ENCODE results near the gene ADD1. TPM values are rescaled to one million over a fixed set of nuclear protein-coding genes. Genes with fewer than 3 reads are reported as not detected.
A peak's percentile ranks its signal among the peaks of the same experiment; 100 is the strongest.

ADD1 gene
- total RNA-seq, 4 donors from 2014 or later, result 270 to 449 (median 327) TPM

DNA sequence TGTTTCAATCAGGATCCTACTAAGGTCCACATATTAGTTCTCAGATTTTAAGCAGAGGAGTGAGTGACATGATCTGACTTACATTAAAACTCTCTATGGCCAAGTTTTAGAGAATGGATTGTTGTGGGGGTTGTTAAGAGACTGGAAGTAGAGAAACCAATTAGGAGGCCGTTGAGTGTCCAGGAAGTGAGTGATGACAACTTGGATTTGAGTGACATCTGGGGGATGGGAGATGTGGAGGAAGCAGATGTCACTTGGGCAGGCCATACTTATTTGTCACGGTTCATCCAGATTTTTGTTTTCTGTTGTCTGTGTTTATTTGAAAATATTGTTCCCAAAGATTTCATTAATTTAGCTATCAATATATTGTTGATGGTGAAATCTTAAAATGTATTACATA is 28.3 kb downstream of the ADD1 start:
- peaks cover 0 to 95% (median 66%) of the 10 kb centered on the region in 4 donors for H3K4me1 ChIP-seq
- DNase-seq (ENCODE audit: low spot score in 2 of 2), result no peak
- peak overlapping the region in 1 of 4 donors; percentile 81 for H3K27ac ChIP-seq
- no peaks in the 10 kb centered on the region for H3K9me3 ChIP-seq
- H3K36me3 ChIP-seq, result peaks cover 0 to 11% (median 0%) of the 10 kb centered on the region in 3 donors
- TF ChIP-seq, protein P1, sequence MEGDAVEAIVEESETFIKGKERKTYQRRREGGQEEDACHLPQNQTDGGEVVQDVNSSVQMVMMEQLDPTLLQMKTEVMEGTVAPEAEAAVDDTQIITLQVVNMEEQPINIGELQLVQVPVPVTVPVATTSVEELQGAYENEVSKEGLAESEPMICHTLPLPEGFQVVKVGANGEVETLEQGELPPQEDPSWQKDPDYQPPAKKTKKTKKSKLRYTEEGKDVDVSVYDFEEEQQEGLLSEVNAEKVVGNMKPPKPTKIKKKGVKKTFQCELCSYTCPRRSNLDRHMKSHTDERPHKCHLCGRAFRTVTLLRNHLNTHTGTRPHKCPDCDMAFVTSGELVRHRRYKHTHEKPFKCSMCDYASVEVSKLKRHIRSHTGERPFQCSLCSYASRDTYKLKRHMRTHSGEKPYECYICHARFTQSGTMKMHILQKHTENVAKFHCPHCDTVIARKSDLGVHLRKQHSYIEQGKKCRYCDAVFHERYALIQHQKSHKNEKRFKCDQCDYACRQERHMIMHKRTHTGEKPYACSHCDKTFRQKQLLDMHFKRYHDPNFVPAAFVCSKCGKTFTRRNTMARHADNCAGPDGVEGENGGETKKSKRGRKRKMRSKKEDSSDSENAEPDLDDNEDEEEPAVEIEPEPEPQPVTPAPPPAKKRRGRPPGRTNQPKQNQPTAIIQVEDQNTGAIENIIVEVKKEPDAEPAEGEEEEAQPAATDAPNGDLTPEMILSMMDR (IDR thresholded peaks at IDR 0.05), result no peak
- TF ChIP-seq POLR2A (IDR thresholded peaks at IDR 0.05) (no peak), EP300 (IDR thresholded peaks at IDR 0.05) (no peak)
- no peaks in the 10 kb centered on the region for H3K27me3 ChIP-seq
- no peak overlapping the region for H3K4me3 ChIP-seq
- WGBS, 2 donors, result 27 to 37% methylated on average over 2 of the region's 2 CpGs

DNA sequence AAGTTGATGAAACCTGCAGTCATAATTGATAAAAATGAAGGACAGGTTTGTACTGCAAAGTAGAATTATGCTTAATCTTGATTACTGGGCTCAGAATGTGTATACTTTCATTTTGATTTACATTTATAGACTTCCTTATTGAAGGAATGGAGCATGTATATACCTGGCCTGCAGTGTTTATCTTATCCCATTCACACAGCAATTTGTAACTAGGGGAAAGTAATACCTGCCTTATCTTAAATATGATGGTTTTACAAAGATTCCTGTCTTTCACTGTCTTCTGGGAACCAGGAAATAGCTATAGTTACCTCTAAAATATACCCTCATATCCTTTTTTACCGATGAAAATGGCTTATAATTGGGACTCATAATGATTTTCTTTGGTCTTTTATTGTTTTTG is 29.7 kb downstream of the ADD1 start:
- WGBS, 2 donors, result 67 to 75% methylated on average over 1 of the region's 1 CpG
- H3K4me1 ChIP-seq, result peaks cover 0 to 95% (median 59%) of the 10 kb centered on the region in 4 donors

DNA sequence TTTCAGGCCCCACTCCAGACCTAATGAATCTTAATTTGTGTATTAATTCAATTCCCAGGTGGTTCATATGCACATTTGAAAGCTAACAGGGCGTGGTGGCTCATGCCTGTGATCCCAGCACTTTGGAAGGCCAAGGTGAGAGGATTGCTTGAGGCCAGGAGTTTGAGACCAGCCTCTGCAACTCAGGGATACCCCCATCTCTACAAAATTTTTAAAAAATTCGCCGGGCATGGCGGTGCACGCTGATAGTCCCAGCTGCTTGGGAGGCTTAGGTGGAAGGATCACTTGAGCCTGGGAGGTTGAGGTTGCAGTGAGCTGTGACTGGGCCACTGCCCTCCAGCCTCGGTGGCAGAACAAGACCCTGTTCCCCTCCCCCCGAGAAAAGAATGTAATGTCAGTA is 31.2 kb downstream of the ADD1 start:
- no peaks in the 10 kb centered on the region for H3K9me3 ChIP-seq
- no peak overlapping the region for H3K4me3 ChIP-seq
- peaks cover 0 to 86% (median 44%) of the 10 kb centered on the region in 4 donors for H3K4me1 ChIP-seq
- H3K36me3 ChIP-seq, result peaks cover 0 to 37% (median 0%) of the 10 kb centered on the region in 3 donors
- no peak for TF ChIP-seq EP300 (IDR thresholded peaks at IDR 0.05)
- no peak for TF ChIP-seq POLR2A (IDR thresholded peaks at IDR 0.05)
- TF ChIP-seq, protein P1 (IDR thresholded peaks at IDR 0.05), result no peak
- 84 to 86% methylated on average over 7 of the region's 7 CpGs for WGBS, 2 donors
- H3K27me3 ChIP-seq, result no peaks in the 10 kb centered on the region
- DNase-seq (ENCODE audit: low spot score in 2 of 2), result no peak
- H3K27ac ChIP-seq, result peak overlapping the region in 2 of 4 donors; percentile 56 to 81

More for the DNA sequence above, 29.7 kb downstream of the ADD1 start:
- Histone ChIP-seq H3K36me3 (peaks cover 0 to 22% (median 0%) of the 10 kb centered on the region in 3 donors), H3K4me3 (no peak overlapping the region), H3K27ac (peak overlapping the region in 3 of 4 donors; percentile 29 to 81 (median 56)), H3K27me3 (no peaks in the 10 kb centered on the region), H3K9me3 (no peaks in the 10 kb centered on the region)
- TF ChIP-seq, protein P1 (IDR thresholded peaks at IDR 0.05), result no peak
- TF ChIP-seq POLR2A (IDR thresholded peaks at IDR 0.05) (no peak), EP300 (IDR thresholded peaks at IDR 0.05) (no peak)
- DNase-seq (ENCODE audit: low spot score in 2 of 2), result no peak

DNA sequence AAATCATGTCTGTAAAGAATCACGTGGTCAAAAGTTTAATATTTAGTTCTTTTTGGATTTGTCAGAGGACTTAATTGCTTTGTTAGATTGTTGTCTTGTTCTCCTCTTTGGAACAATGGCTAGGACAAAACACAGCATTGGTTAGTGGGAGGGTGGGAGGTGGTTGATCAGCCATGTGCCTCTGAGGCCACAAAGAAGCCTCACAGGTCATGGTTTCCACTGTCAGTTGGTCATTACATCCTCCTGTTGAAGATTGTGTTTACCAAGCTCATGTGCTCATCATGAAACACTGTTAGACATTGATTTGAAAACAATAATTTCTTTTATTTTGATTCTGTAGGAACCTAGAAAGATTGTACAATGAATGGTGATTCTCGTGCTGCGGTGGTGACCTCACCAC is 31.9 kb downstream of the ADD1 start:
- Histone ChIP-seq H3K4me1 (peaks cover 0 to 79% (median 40%) of the 10 kb centered on the region in 4 donors), H3K27ac (peak overlapping the region in 2 of 4 donors; percentile 56 to 81), H3K9me3 (no peaks in the 10 kb centered on the region), H3K36me3 (peaks cover 0 to 42% (median 0%) of the 10 kb centered on the region in 3 donors), H3K27me3 (no peaks in the 10 kb centered on the region), H3K4me3 (no peak overlapping the region)
- no peak for DNase-seq (ENCODE audit: low spot score in 2 of 2)
- 50 to 64% methylated on average over 3 of the region's 3 CpGs for WGBS, 2 donors
- TF ChIP-seq POLR2A (IDR thresholded peaks at IDR 0.05), result no peak
- TF ChIP-seq EP300 (IDR thresholded peaks at IDR 0.05), result no peak
- TF ChIP-seq, protein P1 (IDR thresholded peaks at IDR 0.05), result no peak

DNA sequence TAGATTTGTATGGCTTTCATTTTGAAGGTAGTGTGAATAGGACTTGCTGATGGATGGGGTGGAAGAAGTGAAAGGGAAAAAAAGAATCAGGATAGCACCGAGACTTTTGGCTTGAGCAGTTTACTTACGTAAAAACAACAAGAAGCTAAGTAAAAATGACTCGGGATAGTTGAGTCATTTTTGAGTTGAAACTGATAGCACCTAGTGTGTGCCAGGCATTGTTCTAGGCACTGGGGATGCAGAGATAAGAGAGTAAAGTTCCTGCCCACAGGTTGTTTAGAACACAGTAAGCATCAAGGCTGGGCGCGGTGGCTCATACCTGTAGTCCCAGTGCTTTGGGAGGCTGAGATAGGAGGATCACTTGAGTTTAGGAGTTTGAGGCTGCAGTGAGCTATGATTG is 34.7 kb downstream of the ADD1 start:
- TF ChIP-seq POLR2A (IDR thresholded peaks at IDR 0.05) (no peak), EP300 (IDR thresholded peaks at IDR 0.05) (no peak)
- TF ChIP-seq, protein P1 (IDR thresholded peaks at IDR 0.05), result no peak
- H3K4me1 ChIP-seq, result peaks cover 0 to 62% (median 27%) of the 10 kb centered on the region in 4 donors
- H3K36me3 ChIP-seq, result peaks cover 0 to 64% (median 0%) of the 10 kb centered on the region in 3 donors
- 80 to 84% methylated on average over 5 of the region's 5 CpGs for WGBS, 2 donors
- peak overlapping the region in 2 of 4 donors; percentile 25 to 50 for H3K27ac ChIP-seq
- DNase-seq (ENCODE audit: low spot score in 2 of 2), result no peak
- no peaks in the 10 kb centered on the region for H3K9me3 ChIP-seq
- H3K4me3 ChIP-seq, result no peak overlapping the region
- H3K27me3 ChIP-seq, result no peaks in the 10 kb centered on the region

Measured in tibial nerve (tissue), 4 donors.